HG03159 (cell line): Measurements from ENCODE around the gene LMO7.
"Not testable (repeated sequence)": the region's sequence is repeated elsewhere in the genome, so short reads cannot be mapped to it uniquely, and the experiment has no call there.

Source experiments
- ATAC-seq: cut with Tn5 transposase; IDR thresholded peaks from one replicate; pipeline ENCODE4 v1.9.1; 2021; ENCODE audit warnings: mild to moderate bottlenecking, moderate library complexity; ENCODE audit not compliant: unreplicated experiment

The LMO7 gene

DNA sequence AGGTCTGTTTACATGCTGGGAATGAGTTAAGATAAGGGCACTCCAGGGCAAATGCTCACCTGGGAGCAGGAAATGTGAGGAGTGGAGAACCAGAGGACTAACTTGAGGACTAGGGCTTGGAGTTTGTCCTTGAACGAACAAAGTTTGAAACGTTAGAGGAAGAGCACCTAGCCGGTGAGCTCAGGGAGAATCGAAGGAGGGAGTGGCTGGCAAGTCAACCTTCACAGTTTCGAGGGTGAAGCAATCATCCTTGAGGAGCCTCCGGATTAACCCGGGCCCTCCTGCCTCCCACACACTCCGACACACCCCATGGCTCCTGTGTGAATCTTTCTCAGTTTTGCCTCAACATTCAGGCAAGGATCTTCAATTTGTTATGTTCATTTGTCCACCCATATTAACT, 58.6 kb downstream of the LMO7 start:
- no peak for ATAC-seq

DNA sequence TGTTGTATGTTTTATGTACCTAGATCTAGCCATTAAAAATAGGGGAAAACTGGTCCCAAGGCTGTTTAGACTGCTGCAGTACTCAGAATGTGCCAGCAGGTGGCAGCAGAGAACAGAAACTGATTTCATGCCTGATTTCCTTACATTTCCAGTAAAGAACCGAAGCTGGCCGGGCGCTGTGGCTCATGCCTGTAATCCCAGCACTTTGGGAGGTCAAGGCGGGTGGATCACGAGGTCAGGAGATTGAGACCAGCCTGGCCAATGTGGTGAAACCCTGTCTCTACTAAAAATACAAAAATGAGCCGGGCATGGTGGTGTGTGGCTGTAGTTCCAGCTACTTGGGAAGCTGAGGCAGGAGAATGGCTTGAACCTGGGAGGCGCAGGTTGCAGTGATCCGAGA, 59.8 kb downstream of the LMO7 start:
- ATAC-seq, result peak; percentile 69

DNA sequence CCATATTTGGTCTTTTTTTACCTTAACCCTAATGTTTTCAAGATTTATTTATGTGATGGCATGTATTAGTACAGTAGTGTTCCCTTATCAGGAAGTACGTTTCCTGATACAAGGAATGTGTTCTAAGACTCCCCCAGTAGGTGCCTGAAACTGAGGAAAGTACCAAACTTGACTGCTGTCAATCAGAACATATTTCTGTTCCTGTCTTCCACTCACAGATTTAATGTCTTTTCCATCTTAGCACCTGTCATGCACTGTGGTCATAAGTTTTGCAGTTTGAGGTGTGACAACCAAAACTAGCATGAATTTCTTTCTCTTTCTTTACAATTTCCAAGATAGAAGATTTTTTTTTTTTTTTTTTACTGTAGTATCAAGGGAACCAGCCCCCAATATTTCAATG, 62.9 kb downstream of the LMO7 start:
- no peak for ATAC-seq

DNA sequence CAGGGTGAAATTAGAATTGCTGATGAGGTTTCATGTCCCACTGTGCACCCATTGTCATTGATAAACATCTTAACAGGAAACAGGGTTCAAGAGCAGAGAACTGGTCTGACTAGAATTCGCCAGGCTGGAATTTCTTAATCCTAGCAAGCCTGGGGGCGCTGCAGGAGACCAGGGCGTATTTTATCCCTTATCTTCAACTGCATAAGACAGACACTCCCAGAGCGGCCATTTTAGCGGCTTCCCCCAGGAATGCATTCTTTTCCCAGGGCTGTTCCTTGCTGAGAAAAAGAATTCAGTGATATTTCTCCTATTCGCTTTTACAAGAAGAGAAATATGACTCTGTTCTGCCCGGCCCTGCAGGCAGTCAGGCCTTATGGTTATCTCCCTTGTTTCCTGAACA, 63.6 kb downstream of the LMO7 start:
- not testable (repeated sequence) for ATAC-seq

DNA sequence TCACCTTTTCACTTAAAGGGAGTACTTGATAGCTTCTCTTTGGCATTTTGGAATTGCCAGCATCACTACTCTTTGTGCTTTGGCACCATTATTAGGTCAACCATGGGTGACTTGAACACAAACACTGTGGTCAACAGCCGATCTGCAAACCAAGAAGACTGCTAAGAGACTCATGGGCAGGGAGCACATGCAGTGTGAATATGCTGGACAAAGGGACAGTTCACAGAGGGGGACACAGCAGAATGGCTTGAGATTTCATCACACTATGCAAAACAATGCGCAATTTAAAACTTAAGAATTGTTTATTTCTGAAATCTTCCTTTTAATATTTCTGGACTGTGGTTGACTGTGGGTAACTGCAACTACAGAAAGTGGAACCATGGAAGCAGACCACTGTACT, 64.4 kb downstream of the LMO7 start:
- no peak for ATAC-seq

DNA sequence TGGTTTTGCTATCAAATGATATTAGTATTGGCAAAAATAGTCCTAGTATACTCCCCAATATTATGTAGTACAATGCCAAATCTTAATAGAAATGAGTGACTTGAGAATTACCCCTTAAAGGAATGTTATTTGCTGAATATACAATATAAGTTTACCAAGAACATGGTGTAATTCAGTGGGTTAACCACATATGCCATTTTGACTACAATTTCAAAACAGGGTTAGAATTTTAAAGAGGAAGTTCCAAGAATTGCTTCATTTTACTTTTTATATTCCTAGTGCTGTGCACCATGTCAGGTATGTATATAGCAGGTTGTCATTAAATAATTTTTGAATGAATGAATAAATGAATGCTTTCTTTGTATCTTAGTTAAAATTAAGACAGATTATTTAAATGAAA, 66.3 kb downstream of the LMO7 start:
- ATAC-seq, result no peak

DNA sequence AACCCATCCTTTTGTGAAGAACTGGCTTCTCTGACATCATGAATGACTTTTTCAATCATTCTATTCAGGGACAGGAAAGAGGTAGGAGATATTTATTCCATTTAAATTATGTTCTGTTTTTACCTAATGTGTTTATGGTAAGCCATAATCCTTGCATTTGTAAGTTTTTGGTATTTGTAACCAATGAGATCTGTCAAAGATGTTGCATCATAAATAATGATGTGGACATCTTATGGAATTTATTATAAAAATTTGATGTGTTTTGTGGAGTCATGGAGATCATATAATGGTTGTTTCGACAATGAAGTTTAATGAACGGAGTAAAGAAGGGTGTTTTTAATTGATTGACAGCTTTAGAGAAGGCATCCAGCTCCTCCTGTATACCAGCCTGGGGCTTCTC, 67.6 kb downstream of the LMO7 start:
- ATAC-seq, result no peak

DNA sequence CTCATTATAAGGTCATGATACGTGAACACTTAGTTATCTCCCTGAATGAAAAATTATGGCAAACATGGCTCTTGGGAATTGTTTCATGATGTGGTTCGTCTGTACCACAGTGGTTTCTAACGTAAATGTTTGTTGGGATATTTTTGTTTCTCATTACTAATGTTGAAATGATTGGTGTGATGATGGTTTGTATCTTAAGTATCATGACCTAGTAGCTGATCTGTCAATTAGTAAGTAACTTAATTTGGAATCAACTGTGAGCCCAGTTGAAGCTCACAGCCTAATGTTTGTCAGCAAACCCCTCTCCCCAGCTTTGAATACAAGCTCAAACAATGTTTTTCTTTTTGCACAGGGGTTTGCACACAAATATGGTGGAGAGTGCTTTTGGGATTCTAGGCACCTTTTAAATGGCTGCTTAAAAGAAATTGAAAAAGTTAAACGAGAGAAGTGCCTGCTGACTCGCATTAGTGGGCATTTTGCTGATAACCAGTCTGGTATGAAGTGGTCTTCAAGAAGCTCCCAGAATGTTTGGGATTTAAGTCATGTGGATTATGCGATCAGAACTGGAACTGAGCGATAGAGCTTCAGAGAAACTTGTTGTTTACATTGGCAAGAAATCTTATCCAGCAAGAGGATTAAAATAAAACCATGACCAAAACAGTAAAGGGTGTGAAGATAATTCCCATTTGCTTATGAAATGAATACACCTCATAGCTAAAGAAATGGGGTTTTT, 68.2 kb downstream of the LMO7 start:
- no peak for ATAC-seq

DNA sequence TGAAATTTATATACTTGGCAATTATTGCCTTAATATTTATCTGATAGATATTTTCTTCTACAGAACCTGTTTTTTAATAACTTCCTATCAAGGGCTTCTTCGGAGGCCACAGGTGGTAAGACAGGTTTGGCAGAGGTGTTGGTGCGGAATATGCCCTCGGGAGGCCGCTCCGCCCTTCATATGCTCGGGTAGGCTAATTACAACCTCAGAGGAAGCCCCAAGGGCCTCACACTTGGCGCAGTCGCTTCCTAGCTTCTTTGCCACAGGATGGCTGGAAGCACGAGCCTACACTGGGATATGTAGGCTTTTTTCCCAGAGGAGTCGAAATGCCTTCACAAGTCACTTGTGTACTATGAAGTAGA, 68.8 kb downstream of the LMO7 start:
- no peak for ATAC-seq

DNA sequence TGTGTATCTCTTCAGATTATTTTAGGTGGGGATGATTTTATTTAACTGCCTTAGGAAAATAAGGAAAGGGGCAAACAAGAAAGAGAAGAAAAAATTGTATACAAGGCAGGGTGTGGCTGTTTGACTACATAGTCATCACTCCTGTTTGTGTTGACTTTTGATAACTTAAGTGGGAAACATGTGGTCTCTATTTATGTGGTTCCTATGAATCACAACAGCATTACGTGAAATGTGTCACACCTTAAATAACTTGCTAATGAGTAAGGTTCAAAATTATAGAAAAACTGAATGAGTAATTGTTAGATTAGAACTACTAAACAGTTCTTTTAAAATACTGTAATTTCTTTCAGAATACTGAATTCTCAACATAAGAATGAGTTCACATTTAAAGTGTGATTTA, 69.3 kb downstream of the LMO7 start:
- ATAC-seq, result no peak

DNA sequence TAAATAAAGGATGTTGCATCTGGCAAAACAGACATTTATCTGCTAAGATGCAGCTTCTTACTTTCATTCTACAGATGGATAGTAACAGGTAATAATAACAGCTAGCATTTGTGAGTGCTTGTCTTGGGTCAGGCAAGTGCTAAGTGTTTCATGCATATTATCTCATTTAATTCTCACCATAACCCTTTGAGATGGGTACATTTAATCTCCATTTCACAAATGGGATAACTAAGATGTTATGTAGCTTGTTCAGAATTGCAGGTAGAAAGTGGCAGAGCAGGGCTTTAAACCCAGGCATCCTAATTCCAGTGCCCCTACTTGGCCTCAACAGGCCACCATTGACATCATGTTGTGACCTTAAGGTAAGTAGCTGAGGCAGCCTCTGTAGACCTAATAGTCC, 69.8 kb downstream of the LMO7 start:
- no peak for ATAC-seq

DNA sequence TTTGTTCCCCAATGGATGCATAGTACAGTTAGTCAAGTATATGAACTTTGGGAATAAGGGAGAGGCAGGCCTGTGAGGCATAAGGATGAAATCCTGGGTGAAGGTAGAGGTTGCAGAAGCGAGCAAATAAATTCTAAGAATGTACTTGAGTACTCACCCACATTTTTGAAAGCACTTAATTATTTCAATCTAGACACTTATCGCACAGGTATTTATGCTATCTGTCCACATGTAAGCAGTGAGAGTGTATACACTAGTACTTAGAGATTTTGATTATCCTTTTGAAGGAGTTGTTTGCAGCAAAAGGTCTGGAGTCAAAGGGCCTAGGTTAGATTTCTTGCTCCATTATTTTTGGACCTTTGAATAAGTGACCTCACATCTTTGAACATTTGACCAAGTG, 77.7 kb downstream of the LMO7 start:
- ATAC-seq, result no peak

DNA sequence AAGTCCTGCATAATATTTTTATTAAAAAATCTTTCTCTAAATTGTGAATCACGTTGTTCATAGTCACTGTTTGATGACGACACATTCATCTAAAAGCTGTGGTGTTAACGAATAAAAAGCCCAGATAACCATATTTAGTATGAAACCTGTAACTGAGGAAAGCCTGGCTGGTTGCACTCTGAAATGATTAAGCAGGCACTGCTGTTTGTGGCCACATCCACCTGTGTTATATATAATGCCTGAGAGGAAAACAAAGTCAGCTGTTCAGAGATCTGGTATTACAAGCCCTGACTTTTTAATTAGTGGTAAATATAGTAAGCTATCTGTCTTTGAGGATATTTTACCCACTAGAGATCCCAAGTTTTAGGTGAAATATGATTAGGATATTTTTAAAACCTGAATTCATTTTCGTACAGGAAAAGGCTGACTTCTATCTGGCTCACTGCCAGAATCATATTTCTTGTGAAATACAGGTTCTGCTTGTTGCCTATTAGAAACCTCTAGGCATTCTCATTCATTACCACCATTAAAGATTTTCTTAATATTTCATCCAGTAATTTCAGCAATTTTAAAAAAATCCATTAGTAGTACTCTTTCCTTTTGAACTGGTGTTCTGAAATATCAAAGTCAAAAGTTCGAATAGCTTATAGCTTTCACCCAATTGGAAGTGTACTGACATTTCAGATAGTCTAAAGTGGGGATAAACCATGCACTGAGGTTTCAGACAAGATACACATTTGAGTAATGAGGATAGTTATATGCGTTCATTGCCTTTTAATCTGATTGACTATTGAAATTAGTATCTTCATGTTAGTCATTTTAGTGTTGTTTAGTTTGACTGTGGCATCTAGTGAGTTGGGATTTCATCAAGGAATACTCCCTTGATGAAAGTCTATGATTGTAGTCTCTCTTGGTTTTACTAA, 79.7 kb downstream of the LMO7 start:
- peak; percentile 99 for ATAC-seq

DNA sequence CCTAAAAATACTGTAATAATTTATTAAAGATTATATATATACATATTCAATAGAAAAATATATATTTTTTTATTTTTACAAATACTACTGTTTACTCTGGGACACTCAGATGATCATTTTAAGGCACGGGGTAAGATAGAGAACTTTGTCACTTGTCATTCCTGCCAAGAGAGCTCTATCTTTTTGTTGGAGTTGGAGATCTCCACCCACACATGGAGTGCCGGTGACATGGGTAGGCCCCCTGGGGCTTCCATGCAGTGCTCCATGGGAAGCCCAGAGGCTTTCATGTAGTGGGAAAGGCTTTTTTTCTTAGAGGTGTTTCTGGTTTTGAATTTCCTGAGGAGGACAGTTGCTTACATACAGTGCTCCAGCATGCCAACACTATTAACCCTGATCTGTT, 81.4 kb downstream of the LMO7 start:
- no peak for ATAC-seq

DNA sequence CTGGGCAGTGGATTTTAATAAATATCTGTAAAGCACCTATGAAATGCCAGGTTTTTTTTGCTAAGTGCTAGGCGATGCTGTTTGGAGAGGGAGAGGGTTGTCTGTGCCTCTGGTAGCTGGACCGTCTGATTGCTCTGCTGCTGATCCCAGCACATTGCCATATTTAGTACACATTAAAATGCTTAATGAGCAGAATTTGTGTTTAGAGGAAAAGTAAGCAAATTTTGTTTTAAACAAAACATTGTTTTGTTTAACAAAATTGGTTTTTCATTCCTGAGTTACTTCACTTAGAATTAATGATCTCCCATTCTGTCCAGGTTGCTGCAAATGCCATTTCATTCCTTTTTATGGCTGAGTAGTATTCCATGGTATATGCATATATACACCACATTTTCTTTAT, 85.2 kb downstream of the LMO7 start:
- no peak for ATAC-seq

DNA sequence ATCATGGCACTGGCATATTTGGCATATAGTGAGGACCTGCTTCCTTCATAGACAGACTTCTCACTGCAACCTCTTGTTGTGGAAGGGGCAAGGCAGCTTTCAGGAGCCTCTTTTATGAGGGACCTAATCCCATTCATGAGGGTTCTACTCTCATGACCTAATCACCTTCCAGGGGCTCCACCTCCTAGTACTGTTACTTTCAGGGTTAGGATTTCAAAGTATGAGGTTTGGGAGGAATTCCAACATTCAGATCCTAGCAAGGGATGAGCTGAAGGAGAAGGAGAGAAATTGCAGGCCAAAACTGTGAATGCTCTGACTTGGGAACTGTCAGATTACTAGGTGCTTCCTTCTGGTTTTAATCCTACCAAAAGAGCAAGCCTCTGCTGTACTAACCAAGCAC, 87.8 kb downstream of the LMO7 start:
- no peak for ATAC-seq

DNA sequence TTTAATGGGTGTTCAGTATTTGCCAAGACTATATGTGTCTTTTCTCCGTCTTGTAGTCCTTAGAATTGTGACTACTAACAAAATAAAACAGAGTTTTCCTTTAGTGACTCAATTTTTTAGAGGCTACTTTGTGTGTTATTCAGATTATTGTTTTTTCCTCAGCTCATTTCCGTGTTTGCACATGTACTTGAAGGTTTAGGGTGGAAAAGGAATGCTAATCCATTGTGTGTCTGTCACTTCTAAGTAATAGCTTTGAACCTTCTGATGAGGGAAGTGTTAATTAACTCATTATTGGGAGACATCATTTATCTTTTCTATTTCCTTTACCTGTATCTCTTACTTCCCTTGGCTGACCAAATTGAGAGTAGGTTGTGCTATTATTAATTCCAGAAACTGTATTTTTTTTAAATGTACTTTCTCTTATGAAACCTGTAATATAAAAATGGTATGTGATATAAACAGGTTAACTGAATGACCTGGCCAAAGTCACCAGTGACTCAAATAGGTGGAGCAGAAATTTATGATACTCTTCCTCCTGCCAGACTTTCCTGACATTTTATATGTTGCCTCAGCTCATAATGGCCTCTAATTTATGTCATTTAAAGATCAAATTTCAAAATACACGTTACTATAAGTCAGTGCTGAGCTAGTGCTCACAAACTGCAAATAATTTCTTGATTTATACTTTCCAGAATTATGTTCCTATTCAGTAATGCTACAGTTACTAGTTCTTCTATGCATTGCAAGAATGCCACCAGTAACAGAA, 88.8 kb downstream of the LMO7 start:
- no peak for ATAC-seq

DNA sequence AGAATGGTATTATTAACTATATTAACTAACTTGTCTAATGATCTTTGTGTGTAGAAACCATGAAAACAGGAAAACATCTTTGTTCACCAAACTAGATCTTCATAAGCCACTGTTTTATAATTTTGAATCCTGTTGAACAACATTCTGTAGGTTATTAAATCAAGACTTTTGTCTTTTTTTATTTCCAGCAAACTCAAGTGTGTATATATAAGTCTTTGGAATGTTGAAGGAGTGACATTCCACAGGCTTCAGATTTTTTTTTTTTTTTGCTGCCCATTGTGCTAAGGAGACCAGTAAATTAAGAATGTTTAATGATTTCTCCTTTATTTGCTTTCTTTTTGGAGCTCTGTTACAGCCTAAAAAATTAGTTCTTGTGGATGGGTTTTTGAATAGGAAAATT, 89.6 kb downstream of the LMO7 start:
- no peak for ATAC-seq

DNA sequence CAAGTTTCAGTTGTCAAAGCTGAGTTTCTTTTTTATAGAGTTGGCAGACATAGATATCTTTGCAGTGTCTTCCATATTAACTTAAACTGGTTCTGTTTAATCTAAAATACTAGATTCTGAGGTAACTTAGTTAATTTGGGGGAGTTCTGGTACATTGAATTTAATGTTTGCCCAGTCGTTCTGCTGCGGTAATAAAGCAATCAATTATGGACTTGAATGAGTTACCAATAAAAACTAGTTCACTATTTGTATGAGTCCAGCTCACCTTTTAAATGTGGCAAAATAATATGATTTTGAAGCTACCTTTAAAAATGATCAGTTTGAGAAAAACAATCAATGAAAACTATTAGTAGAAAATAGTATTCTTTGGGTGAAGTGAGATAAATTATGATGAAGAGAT, 90.2 kb downstream of the LMO7 start:
- no peak for ATAC-seq

DNA sequence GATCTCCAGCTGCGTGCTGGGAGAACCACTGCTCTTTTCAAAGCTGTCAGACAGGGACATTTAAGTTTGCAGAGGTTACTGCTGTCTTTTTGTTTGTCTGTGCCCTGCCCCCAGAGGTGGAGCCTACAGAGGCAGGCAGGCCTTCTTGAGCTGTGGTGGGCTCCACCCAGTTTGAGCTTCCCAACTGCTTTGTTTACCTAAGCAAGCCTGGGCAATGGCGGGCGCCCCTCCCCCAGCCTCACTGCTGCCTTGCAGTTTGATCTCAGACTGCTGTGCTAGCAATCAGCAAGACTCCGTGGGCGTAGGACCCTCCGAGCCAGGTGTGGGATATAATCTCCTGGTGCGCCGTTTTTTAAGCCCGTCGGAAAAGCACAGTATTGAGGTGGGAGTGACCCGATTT, 97.0 kb downstream of the LMO7 start:
- not testable (repeated sequence) for ATAC-seq

DNA sequence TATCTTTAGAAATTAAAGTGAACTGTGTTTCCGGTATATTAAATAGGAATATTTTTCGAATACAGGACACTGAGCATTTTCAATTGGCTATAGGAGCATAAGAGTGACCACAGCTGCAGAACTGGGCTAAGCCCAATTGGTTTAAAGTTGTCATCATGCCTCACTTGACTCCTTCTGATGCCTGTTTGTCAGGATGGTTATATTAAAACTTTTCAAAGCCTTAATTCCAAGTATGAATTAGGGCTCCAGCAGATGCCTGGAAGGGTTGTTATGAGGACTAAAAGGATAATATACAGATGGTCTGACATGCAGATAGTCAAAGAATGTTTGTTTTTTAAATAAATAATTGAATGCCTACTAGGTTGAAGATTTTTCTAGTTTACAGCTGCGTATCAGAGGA, 100.0 kb downstream of the LMO7 start:
- ATAC-seq, result no peak

DNA sequence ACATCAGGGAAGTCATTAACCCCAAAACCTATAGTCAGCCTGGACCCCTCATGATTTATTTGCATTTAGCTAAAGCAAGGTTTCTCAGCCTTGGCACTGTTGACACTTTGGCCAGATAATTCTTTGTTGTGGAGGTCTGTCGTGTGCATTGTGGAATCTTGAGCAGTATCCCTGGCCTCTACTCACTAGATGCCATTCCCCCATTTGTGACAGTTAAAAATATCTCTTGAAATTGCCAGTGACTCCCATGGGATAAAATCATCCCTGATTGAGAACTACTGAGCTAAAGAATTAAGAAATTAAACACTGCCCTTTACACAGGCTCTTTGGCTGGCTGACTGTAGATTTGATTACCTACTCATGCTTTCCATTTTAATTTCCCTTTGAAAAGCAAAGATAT, 102.7 kb downstream of the LMO7 start:
- no peak for ATAC-seq
